ENCODE measurements around the gene GJD4. TPM values are rescaled to one million over a fixed set of nuclear protein-coding genes. Genes with fewer than 3 reads are reported as not detected.
A peak's percentile ranks its signal among the peaks of the same experiment; 100 is the strongest.

The GJD4 gene
- total RNA-seq, 1 donor from 2014 or later: not detected

DNA sequence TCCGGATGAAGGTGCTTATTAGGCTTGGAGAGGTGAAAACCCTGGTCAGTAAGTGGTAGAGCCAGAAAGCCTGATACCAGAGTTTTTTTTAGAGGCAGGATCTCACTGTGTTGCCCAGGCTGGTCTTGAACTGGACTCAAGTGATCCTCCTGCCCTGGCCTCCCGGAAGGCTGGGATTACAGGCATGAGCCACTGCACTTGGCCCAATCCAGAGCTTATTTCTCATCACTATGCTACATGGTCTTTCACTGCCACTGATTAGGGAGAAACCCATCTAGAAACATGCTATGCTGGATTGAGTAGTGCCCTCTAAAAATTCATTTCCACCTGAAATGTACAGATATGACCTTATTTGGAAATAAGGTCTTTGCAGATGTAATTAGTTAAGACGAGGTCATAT is 28.4 kb upstream of the GJD4 start:
- ATAC-seq (no peak), DNase-seq (ENCODE audit: low spot score) (no peak)
- intact Hi-C loops (cut with DNase I): no loop called here

DNA sequence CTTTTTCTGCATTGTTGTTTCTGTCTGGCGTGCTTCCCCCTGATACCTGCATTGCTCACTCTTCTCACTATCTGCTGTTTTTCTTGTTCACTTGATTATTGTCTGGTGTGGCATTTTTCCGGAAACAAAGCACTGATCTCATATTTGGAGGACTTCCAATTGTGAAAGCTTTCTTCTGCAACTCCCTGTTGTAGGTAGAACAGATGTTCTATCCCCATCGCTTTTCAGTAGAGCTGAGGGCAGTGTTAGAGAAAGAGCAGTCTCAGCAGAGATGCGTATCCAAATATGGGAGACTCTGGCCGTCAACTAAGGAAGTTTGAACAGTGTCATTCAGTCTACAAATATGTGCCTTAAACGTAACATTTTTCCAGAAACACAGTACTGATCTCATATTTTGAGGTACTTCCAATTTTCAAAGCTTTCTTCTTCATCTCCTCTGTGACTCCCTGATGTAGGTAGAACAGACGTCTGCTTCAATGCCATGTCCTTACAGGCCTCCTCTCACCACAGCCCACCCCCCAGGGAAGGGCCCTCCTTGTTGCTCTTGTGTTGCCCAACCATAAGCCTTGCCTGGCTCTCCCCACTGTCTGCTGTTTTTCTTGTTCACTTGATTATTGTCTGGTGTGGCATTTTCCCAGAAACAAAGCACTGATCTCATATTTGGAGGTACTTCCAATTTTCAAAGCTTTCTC is 27.1 kb upstream of the GJD4 start:
- intact Hi-C loops (cut with DNase I): no loop called here
- DNase-seq (ENCODE audit: low spot score) (peak; percentile 56), ATAC-seq (peak; percentile 66)

DNA sequence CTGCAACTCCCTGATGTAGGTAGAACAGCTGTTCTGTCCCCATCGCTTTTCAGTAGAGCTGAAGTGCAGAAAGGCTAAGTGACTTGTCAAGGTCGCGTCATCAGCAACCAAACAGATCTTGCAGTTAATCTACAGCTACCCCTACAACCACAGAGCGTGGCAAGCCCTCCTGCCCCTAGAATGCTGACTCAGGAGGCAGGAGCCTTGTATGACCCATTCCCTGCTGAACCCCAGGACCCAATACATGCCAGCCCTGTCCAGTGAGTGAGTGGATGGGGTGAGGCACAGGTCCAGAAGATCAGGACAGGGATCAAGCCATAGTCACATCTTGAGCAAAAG is 26.6 kb upstream of the GJD4 start:
- no peak for ATAC-seq
- DNase-seq (ENCODE audit: low spot score): no peak
- intact Hi-C loops (cut with DNase I): no loop called here

DNA sequence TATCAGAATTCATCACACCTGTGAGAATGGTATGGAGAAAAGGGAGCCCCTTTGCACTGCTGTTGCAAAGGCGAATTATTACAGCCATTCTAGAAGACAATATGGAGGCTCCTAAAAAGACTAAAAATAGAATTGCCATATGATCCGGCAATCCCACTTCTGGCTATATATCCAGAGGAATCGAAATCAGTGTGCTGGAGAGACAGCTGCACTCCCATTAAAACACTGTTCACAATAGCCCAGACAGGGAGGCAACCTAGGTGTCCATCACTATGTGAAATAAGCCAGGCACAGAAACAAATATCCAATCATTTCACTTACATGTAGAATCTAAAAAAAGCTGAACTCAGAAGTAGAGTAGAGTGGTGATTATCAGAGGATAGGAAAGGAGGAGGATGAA is 26.0 kb upstream of the GJD4 start:
- DNase-seq (ENCODE audit: low spot score) (no peak), ATAC-seq (no peak)
- intact Hi-C loops (cut with DNase I): no loop called here

DNA sequence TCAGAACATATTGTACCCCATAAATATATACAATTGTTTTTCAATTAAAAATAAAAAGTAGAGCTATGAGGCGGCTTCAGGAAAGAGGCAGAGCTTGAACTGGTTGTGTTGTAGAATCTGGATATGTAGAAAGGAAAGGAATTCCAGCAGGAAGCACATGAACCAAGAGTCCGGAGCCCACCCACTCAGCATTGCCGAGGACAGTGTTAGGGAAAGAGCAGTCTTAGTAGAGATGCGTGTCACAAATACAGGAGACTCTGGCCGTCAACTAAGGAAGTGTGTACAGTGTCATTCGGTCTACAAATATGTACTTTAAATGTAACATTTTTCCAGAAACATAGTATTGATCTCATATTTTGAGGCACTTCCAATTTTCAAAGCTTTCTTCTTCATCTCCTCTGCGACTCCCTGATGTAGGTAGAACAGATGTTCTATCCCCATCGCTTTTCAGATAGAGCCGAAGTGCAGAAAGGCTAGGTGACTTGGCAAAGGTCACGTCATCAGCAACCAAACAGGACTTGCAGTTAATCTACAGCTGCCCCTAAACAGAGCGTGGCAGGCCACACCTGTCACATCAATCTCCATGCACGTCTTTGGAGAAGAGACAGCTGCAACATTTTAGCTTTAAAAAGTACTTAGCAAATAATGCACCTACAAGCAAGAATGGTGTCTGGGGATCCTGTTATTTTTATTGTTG is 25.3 kb upstream of the GJD4 start:
- ATAC-seq (no peak), DNase-seq (ENCODE audit: low spot score) (peak; percentile 26)
- intact Hi-C loops (cut with DNase I): no loop called here

DNA sequence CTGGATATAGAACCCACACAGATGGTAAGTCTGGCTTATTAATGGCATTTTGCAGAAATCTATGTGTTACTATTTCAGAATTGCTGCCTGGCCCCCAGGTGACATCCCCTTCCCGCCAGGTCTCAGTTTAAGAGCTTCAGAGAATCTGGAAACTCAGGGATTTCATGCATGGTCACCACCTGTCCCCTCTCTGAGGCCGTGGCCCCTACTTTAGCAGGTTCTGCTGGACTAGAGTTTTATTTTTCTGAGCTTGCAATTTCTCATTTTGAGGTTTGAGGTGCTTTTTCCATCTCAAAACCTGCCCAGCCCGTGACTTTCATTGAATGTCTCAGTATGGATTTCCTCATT is 24.7 kb upstream of the GJD4 start:
- intact Hi-C loops (cut with DNase I): no loop called here

DNA sequence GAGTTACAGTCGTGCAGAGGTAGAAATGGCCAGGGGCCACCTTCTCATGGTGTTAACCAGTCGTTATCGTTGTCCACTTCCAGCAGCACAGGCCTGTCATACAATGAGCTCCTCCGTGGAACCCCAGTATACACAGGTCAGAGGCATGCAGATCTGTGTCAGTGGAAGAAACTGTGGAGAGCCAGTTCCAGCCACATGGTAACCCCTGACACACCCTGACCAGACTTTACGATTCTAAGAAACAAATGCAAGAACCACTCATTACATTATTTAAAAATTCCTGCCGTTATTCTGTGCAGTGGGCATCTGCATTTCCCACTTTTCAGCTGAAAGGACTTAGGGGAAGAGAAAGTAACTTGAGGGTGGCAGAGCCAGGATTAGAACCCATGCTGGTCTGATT is 23.5 kb upstream of the GJD4 start:
- DNase-seq (ENCODE audit: low spot score) (peak; percentile 3), ATAC-seq (no peak)
- intact Hi-C loops (cut with DNase I): no loop called here

More for the DNA sequence above, 24.7 kb upstream of the GJD4 start:
- no peak for ATAC-seq
- no peak for DNase-seq (ENCODE audit: low spot score)

DNA sequence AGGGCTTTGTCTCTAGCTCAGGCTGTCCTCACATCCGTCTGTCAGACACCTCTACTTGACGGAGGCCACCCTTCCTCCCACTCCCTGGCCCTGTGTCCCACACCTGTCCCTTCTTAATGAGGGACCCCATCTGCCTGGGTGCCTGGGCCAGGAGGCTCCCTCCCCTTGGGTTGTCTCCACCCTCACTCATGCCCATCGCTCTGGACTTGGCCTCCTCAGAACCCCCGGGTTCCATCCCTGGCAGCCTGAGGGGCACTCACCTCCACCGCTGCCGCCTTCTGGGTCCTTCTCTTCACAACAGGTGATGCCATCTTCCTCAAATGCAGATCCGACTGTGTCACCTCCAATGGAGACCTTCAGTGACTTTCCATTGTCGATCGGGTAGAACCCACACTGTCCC is 20.2 kb upstream of the GJD4 start:
- intact Hi-C loops (cut with DNase I): no loop called here
- ATAC-seq (no peak), DNase-seq (ENCODE audit: low spot score) (no peak)

DNA sequence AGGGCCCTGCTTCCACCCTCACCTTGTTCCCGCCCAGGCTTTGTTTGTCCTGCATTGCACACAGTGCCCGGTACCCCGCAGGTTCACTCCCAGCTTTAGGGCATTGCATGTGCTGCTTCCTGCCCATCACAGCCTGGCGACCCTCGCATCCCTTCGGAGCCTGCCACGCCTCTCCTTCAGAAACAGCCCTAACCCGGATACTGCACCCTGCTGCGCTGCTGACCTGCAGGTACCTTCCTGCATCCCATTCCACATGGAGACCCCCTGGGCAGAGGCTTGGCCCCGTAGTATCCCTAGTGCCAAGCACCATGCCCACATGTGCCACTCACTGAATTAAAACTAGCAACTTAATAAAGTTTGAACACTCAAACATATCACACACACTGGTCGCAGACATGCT is 19.8 kb upstream of the GJD4 start:
- ATAC-seq: no peak
- intact Hi-C loops (cut with DNase I): no loop called here
- DNase-seq (ENCODE audit: low spot score): peak; percentile 42

DNA sequence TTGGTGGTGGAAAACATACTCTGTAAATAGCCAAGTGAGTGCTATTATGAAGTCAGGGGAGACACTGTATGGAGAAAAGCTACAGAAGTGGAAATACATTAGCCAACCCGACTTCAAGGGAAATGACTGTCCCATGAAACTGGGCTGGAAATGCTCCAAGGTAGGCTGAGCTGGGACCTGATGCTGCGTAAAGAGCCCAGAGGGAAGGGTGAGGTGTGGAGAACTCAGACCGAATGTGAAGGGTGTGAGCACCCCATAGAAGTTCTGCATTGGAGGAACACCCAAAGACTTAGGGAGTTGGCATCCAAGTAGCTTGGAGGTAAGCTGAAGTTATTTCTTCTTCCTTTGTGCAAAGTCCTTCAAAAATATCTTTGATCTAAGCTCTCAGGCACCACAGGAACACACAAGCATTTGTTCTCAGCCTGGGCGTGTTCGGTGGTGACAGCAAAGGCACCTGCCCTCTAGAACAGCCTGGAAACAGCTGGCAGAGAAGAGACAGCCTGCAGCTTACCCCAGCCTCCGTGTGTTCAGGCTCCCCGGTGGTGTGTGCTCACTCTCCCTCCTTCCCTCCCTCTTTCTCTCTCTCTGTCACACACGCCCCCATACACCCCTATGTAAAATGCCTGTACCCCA is 19.1 kb upstream of the GJD4 start:
- intact Hi-C loops (cut with DNase I): no loop called here
- no peak for ATAC-seq
- DNase-seq (ENCODE audit: low spot score): peak; percentile 17

DNA sequence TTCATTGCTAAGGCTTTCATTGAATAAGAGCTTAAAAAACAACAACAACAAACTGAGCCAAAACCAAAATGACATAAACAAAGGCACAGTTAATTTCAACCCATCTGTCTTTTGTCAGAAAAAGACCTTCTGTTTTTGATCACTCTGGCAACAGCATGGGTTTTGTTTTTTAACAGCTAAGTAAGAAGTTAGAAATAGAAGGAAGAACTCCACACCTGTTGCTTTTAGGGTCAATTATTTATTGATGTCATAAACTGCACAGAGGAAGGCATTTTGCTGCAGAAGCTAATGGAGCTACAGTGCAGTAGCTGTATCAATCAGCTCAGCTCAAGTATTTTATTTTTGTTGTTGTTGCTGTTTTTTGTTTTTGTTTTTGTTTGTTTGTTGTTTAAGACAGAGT is 16.3 kb upstream of the GJD4 start:
- DNase-seq (ENCODE audit: low spot score) (no peak), ATAC-seq (no peak)
- intact Hi-C loops (cut with DNase I): no loop called here

DNA sequence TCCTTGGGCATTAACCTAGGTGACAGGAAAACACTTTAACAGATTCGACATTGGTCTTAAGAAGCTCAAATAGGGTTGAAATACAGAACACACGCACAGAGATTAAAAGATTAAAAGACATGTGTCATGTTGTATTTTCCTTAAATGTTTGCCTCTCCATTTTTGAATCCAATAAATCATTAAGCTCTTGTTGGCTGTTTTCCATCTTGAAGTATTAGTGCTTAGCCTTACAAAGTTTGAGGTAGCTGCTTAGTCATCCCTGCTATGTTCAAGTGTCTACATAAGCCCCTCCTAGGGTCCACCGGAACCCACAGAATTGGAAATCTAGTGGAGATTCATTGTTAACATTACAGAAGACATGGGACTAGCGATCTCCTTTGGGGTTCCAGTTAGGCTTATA is 12.7 kb upstream of the GJD4 start:
- DNase-seq (ENCODE audit: low spot score) (no peak), ATAC-seq (no peak)
- intact Hi-C loops (cut with DNase I): no loop called here

DNA sequence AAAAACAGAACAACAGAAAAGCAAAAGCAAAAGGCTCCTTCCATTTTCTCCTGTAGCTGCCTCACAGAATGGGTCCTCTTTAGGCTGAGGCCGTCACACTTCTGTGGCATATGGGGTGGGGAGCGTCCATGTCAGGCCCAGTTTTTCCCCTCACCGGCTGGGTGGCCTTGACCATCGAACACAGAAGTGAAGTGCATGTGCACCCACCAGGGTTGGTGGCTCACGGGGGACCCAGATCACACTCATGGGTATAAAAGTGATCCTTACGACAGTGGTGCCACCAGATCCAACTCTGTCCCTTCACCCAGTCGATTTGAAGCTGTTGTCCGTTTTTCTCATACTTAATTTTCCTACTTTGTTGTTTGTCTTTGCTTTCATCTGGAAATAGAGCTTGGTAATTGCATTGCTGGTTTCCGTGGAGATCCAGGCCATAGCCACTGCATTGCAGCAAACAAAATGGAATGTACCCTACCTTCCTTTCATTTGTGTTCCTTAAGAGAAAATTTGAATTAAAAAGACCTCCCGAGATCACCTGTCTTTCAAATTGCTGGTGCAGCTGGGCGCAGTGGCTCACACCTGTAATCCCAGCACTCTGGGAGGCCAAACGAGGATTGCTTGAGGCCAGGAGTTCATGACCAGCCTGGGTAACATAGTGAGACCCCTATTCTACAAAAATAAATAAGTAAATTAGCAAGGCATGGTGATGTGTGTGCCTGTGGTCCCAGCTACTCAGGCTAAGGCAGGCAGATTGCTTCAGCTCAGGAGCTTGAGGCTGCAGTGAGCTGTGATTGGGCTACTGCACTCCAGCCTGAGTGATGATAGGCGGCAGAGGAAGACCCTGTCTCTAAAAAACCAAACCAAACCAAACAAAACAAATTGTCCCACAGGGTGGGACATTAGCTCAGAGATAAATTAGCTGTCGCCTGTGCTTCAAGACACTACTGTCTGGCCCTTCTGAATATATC is 10.7 kb upstream of the GJD4 start:
- no peak for ATAC-seq
- no peak for DNase-seq (ENCODE audit: low spot score)
- intact Hi-C loops (cut with DNase I): no loop called here

DNA sequence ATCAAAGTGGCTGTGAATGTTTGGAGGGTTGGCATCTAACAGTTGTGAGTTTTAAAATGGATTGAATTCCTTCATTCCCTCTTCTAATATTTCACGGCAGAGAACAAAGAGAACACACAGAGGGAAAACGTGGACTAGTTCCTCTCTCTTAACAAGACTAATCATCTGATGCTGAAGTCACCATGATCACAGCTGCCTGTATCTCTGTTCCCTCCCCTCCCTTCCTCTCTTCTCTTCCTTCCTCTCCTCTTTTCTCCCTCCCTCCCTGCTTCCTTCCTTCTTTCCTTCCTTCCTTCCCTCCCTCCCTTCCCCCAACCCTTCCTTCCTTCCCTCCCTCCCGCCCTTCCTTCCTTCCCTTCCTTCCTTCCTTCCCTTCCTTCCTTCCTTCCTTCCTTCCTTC is 10.0 kb upstream of the GJD4 start:
- DNase-seq (ENCODE audit: low spot score): no peak
- intact Hi-C loops (cut with DNase I): no loop called here
- ATAC-seq: no peak

DNA sequence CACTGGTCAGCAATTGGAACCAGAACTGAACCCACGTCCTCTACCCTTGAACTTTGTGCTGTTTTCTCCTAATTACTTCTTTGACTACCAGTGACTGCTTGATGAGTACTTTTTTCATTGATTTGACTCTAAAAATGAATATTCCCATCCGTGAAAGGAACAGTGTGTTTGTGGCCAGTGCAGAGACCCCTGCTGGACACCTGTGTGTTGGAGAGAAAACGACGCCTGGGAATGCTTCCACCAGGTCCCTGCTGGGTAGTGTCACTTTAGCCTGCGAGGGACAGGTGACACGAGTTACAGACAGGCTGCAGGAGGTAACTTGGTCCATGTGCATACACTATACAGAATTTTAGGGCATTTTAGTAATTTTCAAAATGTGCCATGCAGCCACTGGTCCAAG is 6.8 kb upstream of the GJD4 start:
- peak; percentile 36 for ATAC-seq
- no peak for DNase-seq (ENCODE audit: low spot score)
- intact Hi-C loops (cut with DNase I): no loop called here

DNA sequence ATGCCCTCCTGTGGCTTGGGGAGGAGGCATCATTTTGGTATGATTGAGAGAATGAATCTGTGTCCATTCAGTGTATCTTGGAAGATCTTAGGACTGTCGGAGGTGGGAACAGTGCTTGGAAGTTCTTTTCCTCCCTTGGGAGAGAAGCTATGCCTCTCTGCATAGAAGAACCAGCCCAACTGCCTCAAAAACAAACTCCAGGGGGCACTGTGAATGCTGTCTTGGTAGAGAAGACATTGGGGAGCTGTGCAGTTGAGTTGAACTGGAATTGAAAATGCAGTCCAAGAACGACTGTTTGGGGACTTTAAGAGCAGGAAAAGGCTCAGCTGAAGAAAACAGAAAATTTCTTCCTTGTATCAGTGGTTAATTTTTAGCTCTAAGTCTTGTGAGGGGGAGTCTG is 4.9 kb upstream of the GJD4 start:
- intact Hi-C loops (cut with DNase I): no loop called here
- DNase-seq (ENCODE audit: low spot score) (no peak), ATAC-seq (no peak)

DNA sequence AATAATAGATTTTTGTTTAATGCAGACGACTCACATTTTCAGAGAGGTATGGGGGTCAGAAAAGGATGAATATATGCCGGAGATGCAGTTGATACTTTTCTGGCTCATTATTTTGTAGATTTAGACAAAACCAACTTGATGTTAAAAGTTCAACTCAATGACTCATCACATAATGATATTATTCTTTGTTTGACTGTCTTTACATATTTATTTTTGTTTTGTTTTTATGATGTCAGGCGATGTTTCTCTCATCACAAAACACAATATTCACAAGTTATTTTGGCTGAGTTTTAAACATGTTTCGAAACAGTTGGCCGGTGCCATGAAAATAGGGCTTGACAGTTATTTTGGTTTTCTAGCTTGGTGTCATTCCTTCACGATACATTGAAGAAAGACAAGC is 1.3 kb downstream of the GJD4 start:
- ATAC-seq (peak; percentile 27), DNase-seq (ENCODE audit: low spot score) (no peak)
- intact Hi-C loops (cut with DNase I): no loop called here

DNA sequence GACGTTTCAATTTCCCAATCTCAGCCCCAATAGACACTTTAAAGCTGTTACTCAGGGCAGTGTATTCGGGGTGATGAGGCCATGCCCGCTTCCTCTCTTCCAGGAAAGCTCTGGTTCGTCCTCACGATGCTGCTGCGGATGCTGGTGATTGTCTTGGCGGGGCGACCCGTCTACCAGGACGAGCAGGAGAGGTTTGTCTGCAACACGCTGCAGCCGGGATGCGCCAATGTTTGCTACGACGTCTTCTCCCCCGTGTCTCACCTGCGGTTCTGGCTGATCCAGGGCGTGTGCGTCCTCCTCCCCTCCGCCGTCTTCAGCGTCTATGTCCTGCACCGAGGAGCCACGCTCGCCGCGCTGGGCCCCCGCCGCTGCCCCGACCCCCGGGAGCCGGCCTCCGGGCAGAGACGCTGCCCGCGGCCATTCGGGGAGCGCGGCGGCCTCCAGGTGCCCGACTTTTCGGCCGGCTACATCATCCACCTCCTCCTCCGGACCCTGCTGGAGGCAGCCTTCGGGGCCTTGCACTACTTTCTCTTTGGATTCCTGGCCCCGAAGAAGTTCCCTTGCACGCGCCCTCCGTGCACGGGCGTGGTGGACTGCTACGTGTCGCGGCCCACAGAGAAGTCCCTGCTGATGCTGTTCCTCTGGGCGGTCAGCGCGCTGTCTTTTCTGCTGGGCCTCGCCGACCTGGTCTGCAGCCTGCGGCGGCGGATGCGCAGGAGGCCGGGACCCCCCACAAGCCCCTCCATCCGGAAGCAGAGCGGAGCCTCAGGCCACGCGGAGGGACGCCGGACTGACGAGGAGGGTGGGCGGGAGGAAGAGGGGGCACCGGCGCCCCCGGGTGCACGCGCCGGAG is 2.6 kb downstream of the GJD4 start:
- no peak for DNase-seq (ENCODE audit: low spot score)
- ATAC-seq: peak; percentile 34
- intact Hi-C loops (cut with DNase I): no loop called here

DNA sequence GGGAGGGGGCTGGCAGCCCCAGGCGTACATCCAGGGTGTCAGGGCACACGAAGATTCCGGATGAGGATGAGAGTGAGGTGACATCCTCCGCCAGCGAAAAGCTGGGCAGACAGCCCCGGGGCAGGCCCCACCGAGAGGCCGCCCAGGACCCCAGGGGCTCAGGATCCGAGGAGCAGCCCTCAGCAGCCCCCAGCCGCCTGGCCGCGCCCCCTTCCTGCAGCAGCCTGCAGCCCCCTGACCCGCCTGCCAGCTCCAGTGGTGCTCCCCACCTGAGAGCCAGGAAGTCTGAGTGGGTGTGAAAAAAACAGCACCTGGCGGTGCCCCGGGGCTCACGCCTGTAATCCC is 3.2 kb downstream of the GJD4 start:
- DNase-seq (ENCODE audit: low spot score): no peak
- intact Hi-C loops (cut with DNase I): no loop called here
- ATAC-seq: no peak

Data from sciatic nerve (tissue), 2 donors.